Endodermal cell (in vitro differentiated cells): ENCODE data around the gene PGGT1B. TPM values are rescaled to one million over a fixed set of nuclear protein-coding genes. Genes with fewer than 3 reads are reported as not detected.

Experiments
- DNase-seq: peaks from one replicate; pipeline ENCODE4 v3.0.0-alpha.2; 2017
- H3K27ac ChIP-seq: 2 replicates; pipeline ENCODE4 v1.5.1; 2013; ENCODE audit warnings: mild to moderate bottlenecking, low read depth, low read length, moderate library complexity
- H3K27me3 ChIP-seq: 2 replicates; pipeline ENCODE4 v1.6.1; 2013; ENCODE audit warnings: mild to moderate bottlenecking, low read length, moderate library complexity; ENCODE audit not compliant: insufficient read depth, control insufficient read depth, poor library complexity, severe bottlenecking
- H3K36me3 ChIP-seq: 2 replicates; pipeline ENCODE4 v1.7.0; 2013; ENCODE audit warnings: mild to moderate bottlenecking, low read length, moderate library complexity; ENCODE audit not compliant: control insufficient read depth, insufficient read depth
- H3K4me1 ChIP-seq: one replicate; pipeline ENCODE4 v1.7.0; 2013; ENCODE audit warnings: low read length; ENCODE audit not compliant: control insufficient read depth, insufficient read depth
- H3K4me3 ChIP-seq: 2 replicates; pipeline ENCODE4 v1.5.1; 2013; ENCODE audit warnings: mild to moderate bottlenecking, low read length, moderate library complexity
- H3K9ac ChIP-seq: 2 replicates; pipeline ENCODE4 v1.6.1; 2013; ENCODE audit warnings: mild to moderate bottlenecking, low read length, moderate library complexity; ENCODE audit not compliant: poor library complexity, severe bottlenecking; ENCODE audit errors: extremely low read depth
- H3K9me3 ChIP-seq: 2 replicates; pipeline ENCODE4 v1.6.1; 2013; ENCODE audit warnings: mild to moderate bottlenecking, low read length, moderate library complexity; ENCODE audit not compliant: control insufficient read depth
- H3K27ac Mint-ChIP-seq: 2 replicates; pipeline ENCODE4 v1.8.0; 2020; ENCODE audit warnings: mixed read lengths
- H3K27me3 Mint-ChIP-seq: 2 replicates; pipeline ENCODE4 v1.8.0; 2021; ENCODE audit warnings: mild to moderate bottlenecking, mixed read lengths; ENCODE audit not compliant: insufficient read depth
- H3K36me3 Mint-ChIP-seq: 2 replicates; pipeline ENCODE4 v1.8.0; 2020; ENCODE audit warnings: low read depth, mixed read lengths
- H3K4me1 Mint-ChIP-seq: 2 replicates; pipeline ENCODE4 v1.8.0; 2020; ENCODE audit warnings: mixed read lengths
- H3K4me3 Mint-ChIP-seq: 2 replicates; pipeline ENCODE4 v1.8.0; 2020; ENCODE audit warnings: mild to moderate bottlenecking, moderate library complexity, mixed read lengths
- H3K9me3 Mint-ChIP-seq: 2 replicates; pipeline ENCODE4 v1.8.0; 2020; ENCODE audit warnings: mild to moderate bottlenecking, mixed read lengths
- WGBS, 2 experiments: methylation state at CpG; one replicate each; pipeline versions ENCODE4 v1.1.5 to v1.1.7; 2013; ENCODE audit warnings: missing lambda C conversion rate in 2 of 2, mixed read lengths in 1 of 2; ENCODE audit not compliant: insufficient coverage in 1 of 2, insufficient read length in 1 of 2; 5-methylcytosine and 5-hydroxymethylcytosine counted together
- total RNA-seq, 2 donors: library from RNA; stranded (reverse); fragmentation: NEBNext Ultra II Directional in 1 of 2; extraction: Animal tissue kit (Norgen Biotek cat#: 25700) in 1 of 2; gene quantifications; 2 replicates in 1 of 2; 3 replicates in 1 of 2; pipeline ENCODE4 v1.2.1, GENCODE V29; 2021
- TF ChIP-seq, protein P1 (sequence below): fragments of 200-600 bp; sonication (generic); conservative IDR thresholded peaks from 2 replicates; pipeline ENCODE4 v1.5.0; 2021; ENCODE audit warnings: antibody characterized with exemption, mild to moderate bottlenecking

PGGT1B gene
- total RNA-seq, 2 donors from 2014 or later, result 43.7 to 44.9 TPM

- H3K27me3 Mint-ChIP-seq, result no peaks in the 10 kb centered on the region
- H3K4me1 ChIP-seq, result no peaks in the 10 kb centered on the region
- DNase-seq, result no peak
- TF ChIP-seq, protein P1, sequence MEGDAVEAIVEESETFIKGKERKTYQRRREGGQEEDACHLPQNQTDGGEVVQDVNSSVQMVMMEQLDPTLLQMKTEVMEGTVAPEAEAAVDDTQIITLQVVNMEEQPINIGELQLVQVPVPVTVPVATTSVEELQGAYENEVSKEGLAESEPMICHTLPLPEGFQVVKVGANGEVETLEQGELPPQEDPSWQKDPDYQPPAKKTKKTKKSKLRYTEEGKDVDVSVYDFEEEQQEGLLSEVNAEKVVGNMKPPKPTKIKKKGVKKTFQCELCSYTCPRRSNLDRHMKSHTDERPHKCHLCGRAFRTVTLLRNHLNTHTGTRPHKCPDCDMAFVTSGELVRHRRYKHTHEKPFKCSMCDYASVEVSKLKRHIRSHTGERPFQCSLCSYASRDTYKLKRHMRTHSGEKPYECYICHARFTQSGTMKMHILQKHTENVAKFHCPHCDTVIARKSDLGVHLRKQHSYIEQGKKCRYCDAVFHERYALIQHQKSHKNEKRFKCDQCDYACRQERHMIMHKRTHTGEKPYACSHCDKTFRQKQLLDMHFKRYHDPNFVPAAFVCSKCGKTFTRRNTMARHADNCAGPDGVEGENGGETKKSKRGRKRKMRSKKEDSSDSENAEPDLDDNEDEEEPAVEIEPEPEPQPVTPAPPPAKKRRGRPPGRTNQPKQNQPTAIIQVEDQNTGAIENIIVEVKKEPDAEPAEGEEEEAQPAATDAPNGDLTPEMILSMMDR, result no peak
- no peak overlapping the region for H3K27ac ChIP-seq
- no peaks in the 10 kb centered on the region for H3K27me3 ChIP-seq
- no peaks in the 10 kb centered on the region for H3K36me3 ChIP-seq
- H3K9me3 ChIP-seq, result peaks cover 7% of the 10 kb centered on the region
- H3K9me3 Mint-ChIP-seq, result no peaks in the 10 kb centered on the region
- H3K4me3 ChIP-seq, result no peak overlapping the region
- H3K4me1 Mint-ChIP-seq, result peaks cover 7% of the 10 kb centered on the region
- no peak overlapping the region for H3K4me3 Mint-ChIP-seq
- H3K36me3 Mint-ChIP-seq, result no peaks in the 10 kb centered on the region
- H3K27ac Mint-ChIP-seq, result no peak overlapping the region
- no peak overlapping the region for H3K9ac ChIP-seq
These were observed 28.7 kb upstream of the PGGT1B start for GRCh38 chr5:115291397-115291796.

DNA sequence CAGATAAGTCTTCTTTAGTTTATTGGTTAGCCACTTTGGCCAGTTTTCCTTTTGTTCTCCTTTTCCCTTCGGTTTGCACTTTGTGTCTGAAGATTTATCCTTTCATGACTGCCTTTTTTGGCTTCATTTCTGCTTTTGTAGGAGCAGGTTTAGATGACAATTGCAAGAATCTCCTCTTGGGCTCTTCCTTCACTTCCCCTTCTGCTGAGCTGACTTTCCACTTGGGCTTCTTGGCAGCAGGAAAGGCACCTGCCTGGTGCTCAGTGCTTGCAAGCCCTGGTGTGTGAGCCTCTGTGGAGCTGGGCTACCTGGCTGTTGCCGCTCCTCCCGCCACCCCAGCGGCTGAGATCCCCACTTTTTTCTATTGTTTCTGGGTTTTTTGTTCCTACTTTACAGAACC is 26.4 kb upstream of the PGGT1B start:
- WGBS, 2 experiments, result 83 to 89% methylated on average over 1 to 4 of the region's 4 CpGs
- Mint-ChIP-seq H3K4me1 (peaks cover 4% of the 10 kb centered on the region), H3K36me3 (no peaks in the 10 kb centered on the region), H3K4me3 (no peak overlapping the region), H3K9me3 (no peaks in the 10 kb centered on the region), H3K27ac (no peak overlapping the region), H3K27me3 (no peaks in the 10 kb centered on the region)
- no peak for DNase-seq
- Histone ChIP-seq H3K27ac (no peak overlapping the region), H3K9ac (no peak overlapping the region), H3K4me1 (no peaks in the 10 kb centered on the region), H3K4me3 (no peak overlapping the region), H3K9me3 (peaks cover 7% of the 10 kb centered on the region), H3K27me3 (no peaks in the 10 kb centered on the region), H3K36me3 (no peaks in the 10 kb centered on the region)
- TF ChIP-seq, protein P1, result no peak

DNA sequence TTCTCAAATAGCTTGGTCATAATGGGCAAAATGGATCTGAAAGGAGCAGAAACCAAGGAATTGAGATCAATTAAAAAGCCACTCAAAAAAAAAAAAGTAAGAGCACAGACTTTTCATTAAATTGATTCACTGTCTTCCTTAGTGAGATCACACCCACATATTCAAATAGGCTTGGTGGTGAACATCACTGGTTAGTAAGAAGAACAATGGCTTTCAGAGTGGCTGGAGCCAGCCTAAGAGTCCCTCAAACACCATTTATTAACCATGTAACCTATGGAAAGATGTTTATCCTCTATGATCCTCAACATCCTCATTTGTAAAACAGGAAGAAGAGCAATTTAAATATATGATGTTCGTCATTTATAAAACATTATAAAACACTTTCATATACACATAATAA is 21.3 kb upstream of the PGGT1B start:
- no peak overlapping the region for H3K4me3 Mint-ChIP-seq
- Histone ChIP-seq H3K4me3 (no peak overlapping the region), H3K4me1 (no peaks in the 10 kb centered on the region), H3K27ac (no peak overlapping the region), H3K36me3 (no peaks in the 10 kb centered on the region), H3K9ac (no peak overlapping the region), H3K9me3 (no peaks in the 10 kb centered on the region), H3K27me3 (no peaks in the 10 kb centered on the region)
- no peak overlapping the region for H3K27ac Mint-ChIP-seq
- TF ChIP-seq, protein P1, result no peak
- no peaks in the 10 kb centered on the region for H3K36me3 Mint-ChIP-seq
- H3K9me3 Mint-ChIP-seq, result no peaks in the 10 kb centered on the region
- no peak for DNase-seq
- WGBS, 2 experiments, result 80% methylated on average over 1 of the region's 1 CpG; no CpG with 5 or more reads in 1 of the 2 experiments
- H3K27me3 Mint-ChIP-seq, result no peaks in the 10 kb centered on the region
- H3K4me1 Mint-ChIP-seq, result peaks cover under 1% of the 10 kb centered on the region
